HEK293 (cell line): Measurements from ENCODE around the gene QRICH2.
"Not testable (repeated sequence)": the region's sequence is repeated elsewhere in the genome, so short reads cannot be mapped to it uniquely, and the experiment has no call there.

ENCODE experiments used
- CTCF ChIA-PET: fragments of 350-600 bp; formaldehyde crosslinking; extraction: SDS; loops from one replicate; lab custom pipeline; 2021; ENCODE audit warnings: antibody characterized with exemption; lab: Yijun Ruan, JAX
- POLR2A ChIA-PET: fragments of 300-600 bp; formaldehyde crosslinking; extraction: SDS; loops from one replicate; lab custom pipeline; 2020; ENCODE audit warnings: antibody characterized with exemption, inconsistent platforms; lab: Yijun Ruan, JAX
- H3K27ac ChIP-seq: fragments of 200-500 bp; sonication (Bioruptor generic); 2 replicates; pipeline ENCODE4 v1.5.1; 2014; ENCODE audit warnings: low read depth, low read length, control low read depth, inconsistent platforms; ENCODE audit errors: extremely low read depth
- H3K36me3 ChIP-seq, 2 experiments: fragments of 200-500 bp in 1 of 2; sonication (Bioruptor generic) in 1 of 2; 1 replicate in 1 of 2; 2 replicates in 1 of 2; pipeline ENCODE4 v1.5.1; 2014 to 2017; ENCODE audit warnings: inconsistent platforms in 2 of 2, low read length in 2 of 2; ENCODE audit not compliant: control insufficient read depth in 2 of 2, insufficient read depth in 1 of 2
- H3K4me1 ChIP-seq: fragments of 200-500 bp; sonication (Bioruptor generic); 2 replicates; pipeline ENCODE4 v1.5.1; 2014; ENCODE audit warnings: mild to moderate bottlenecking, low read length, inconsistent platforms; ENCODE audit not compliant: control insufficient read depth, insufficient read depth
- H3K4me3 ChIP-seq: 2 replicates; pipeline ENCODE4 v1.5.1; 2011; ENCODE audit warnings: low read depth, mild to moderate bottlenecking, control low read depth, low read length, moderate library complexity
- H3K9me3 ChIP-seq: fragments of 200-500 bp; sonication (Bioruptor generic); 2 replicates; pipeline ENCODE4 v1.5.1; 2014; ENCODE audit warnings: low read depth, low read length, inconsistent platforms; ENCODE audit not compliant: control insufficient read depth, insufficient read depth
- GLI4 ChIP-seq: fragments of 450-650 bp; formaldehyde crosslinking; IDR thresholded peaks from 2 replicates; pipeline ENCODE4 v1.5.1; 2016; ENCODE audit warnings: missing biosample characterization, missing genetic modification characterization
- GLIS1 ChIP-seq: fragments of 450-650 bp; formaldehyde crosslinking; IDR thresholded peaks from 2 replicates; pipeline ENCODE4 v1.5.1; 2016; ENCODE audit warnings: missing biosample characterization, missing genetic modification characterization
- PATZ1 ChIP-seq: fragments of 450-650 bp; formaldehyde crosslinking; IDR thresholded peaks from 2 replicates; pipeline ENCODE4 v1.5.1; 2016; ENCODE audit warnings: missing biosample characterization, missing genetic modification characterization
- REST ChIP-seq: fragments of 450-650 bp; formaldehyde crosslinking; IDR thresholded peaks from 2 replicates; pipeline ENCODE4 v1.5.1; 2016; ENCODE audit warnings: missing biosample characterization, missing genetic modification characterization
- ZNF121 ChIP-seq: fragments of 450-650 bp; formaldehyde crosslinking; IDR thresholded peaks from 2 replicates; pipeline ENCODE4 v1.5.1; 2016; ENCODE audit warnings: missing biosample characterization, missing genetic modification characterization
- ZNF140 ChIP-seq: fragments of 450-650 bp; formaldehyde crosslinking; IDR thresholded peaks from 2 replicates; pipeline ENCODE4 v1.5.1; 2016; ENCODE audit warnings: missing biosample characterization, missing genetic modification characterization
- ZNF146 ChIP-seq: fragments of 450-650 bp; formaldehyde crosslinking; IDR thresholded peaks from 2 replicates; pipeline ENCODE4 v1.5.1; 2016; ENCODE audit warnings: missing biosample characterization, missing genetic modification characterization
- ZNF157 ChIP-seq: fragments of 450-650 bp; formaldehyde crosslinking; IDR thresholded peaks from 2 replicates; pipeline ENCODE4 v1.5.1; 2016; ENCODE audit warnings: missing biosample characterization, missing genetic modification characterization
- ZNF18 ChIP-seq: fragments of 450-650 bp; formaldehyde crosslinking; IDR thresholded peaks from 2 replicates; pipeline ENCODE4 v1.5.1; 2016; ENCODE audit warnings: missing biosample characterization, missing genetic modification characterization
- ZNF221 ChIP-seq: fragments of 450-650 bp; formaldehyde crosslinking; IDR thresholded peaks from 2 replicates; pipeline ENCODE4 v1.5.1; 2017; ENCODE audit warnings: missing biosample characterization, missing genetic modification characterization, borderline replicate concordance
- ZNF23 ChIP-seq: fragments of 450-650 bp; formaldehyde crosslinking; IDR thresholded peaks from 2 replicates; pipeline ENCODE4 v1.5.1; 2016; ENCODE audit warnings: missing biosample characterization, missing genetic modification characterization, borderline replicate concordance
- ZNF433 ChIP-seq: fragments of 450-650 bp; formaldehyde crosslinking; IDR thresholded peaks from 2 replicates; pipeline ENCODE4 v1.5.1; 2016; ENCODE audit warnings: missing biosample characterization, missing genetic modification characterization, low read depth
- ZNF449 ChIP-seq: fragments of 450-650 bp; formaldehyde crosslinking; IDR thresholded peaks from 2 replicates; pipeline ENCODE4 v1.5.1; 2017; ENCODE audit warnings: missing biosample characterization, mild to moderate bottlenecking, missing genetic modification characterization, moderate library complexity
- ZNF629 ChIP-seq: fragments of 450-650 bp; formaldehyde crosslinking; IDR thresholded peaks from 2 replicates; pipeline ENCODE4 v1.5.1; 2017; ENCODE audit warnings: missing biosample characterization, missing genetic modification characterization
- ZNF747 ChIP-seq: fragments of 450-650 bp; formaldehyde crosslinking; IDR thresholded peaks from 2 replicates; pipeline ENCODE4 v1.5.1; 2016; ENCODE audit warnings: missing biosample characterization, missing genetic modification characterization
- ZNF837 ChIP-seq: fragments of 450-650 bp; formaldehyde crosslinking; IDR thresholded peaks from 2 replicates; pipeline ENCODE4 v1.5.1; 2016; ENCODE audit warnings: missing biosample characterization, missing genetic modification characterization
- ZNF843 ChIP-seq: fragments of 450-650 bp; formaldehyde crosslinking; IDR thresholded peaks from 2 replicates; pipeline ENCODE4 v1.5.1; 2016; ENCODE audit warnings: missing biosample characterization, missing genetic modification characterization
- ZSCAN16 ChIP-seq: fragments of 450-650 bp; formaldehyde crosslinking; IDR thresholded peaks from 2 replicates; pipeline ENCODE4 v1.5.1; 2016; ENCODE audit warnings: missing biosample characterization, missing genetic modification characterization
- ZSCAN30 ChIP-seq: fragments of 450-650 bp; IDR thresholded peaks from 2 replicates; pipeline ENCODE4 v1.5.1; 2018; ENCODE audit warnings: missing biosample characterization, mild to moderate bottlenecking, missing genetic modification characterization, moderate library complexity

The QRICH2 gene

GRCh38 chr17:76233588-76234353 is 74.3 kb downstream of the QRICH2 start:
- Histone ChIP-seq H3K4me1 (no peaks in the 10 kb centered on the region), H3K36me3 (no peaks in the 10 kb centered on the region), H3K4me3 (no peak overlapping the region), H3K27ac (no peak overlapping the region), H3K9me3 (no peaks in the 10 kb centered on the region)
- POLR2A ChIA-PET = no interaction called here
- TF ChIP-seq ZNF146 (tag by site-specific recombination) (peak; percentile 72), ZNF157 (tag by site-specific recombination) (no peak), ZNF843 (tag by site-specific recombination) (no peak), ZNF221 (no peak), GLIS1 (tag by site-specific recombination) (peak; percentile 20; the same call in 1 of the 2 replicates), ZNF121 (tag by site-specific recombination) (peak; percentile 72)
- CTCF ChIA-PET = interaction anchor here (1.1 to 1.6 kb wide), 2 partner anchors 52 to 233 kb away, joined by 3 to 5 read pairs; partner anchors contain the start of gene AANAT

GRCh38 chr17:76232342-76232741 is 75.7 kb downstream of the QRICH2 start:
- ChIA-PET POLR2A (interaction anchor here (0.5 kb wide), 1 partner anchor 28 kb away, joined by 3 read pairs; no protein-coding TSS in a partner anchor), CTCF (interaction anchor here (0.9 to 1.4 kb wide), 4 partner anchors 49 to 291 kb away, joined by 3 to 4 read pairs (median 3); no protein-coding TSS in a partner anchor)
- no peak for TF ChIP-seq ZNF747 (tag by site-specific recombination)
- TF ChIP-seq ZSCAN16 (tag by site-specific recombination) = no peak
- no peak for TF ChIP-seq ZNF23 (tag by site-specific recombination)
- no peak for TF ChIP-seq ZNF449 (tag by site-specific recombination)
- no peak for TF ChIP-seq ZNF629 (tag by site-specific recombination)
- no peak for TF ChIP-seq ZSCAN30 (tag by site-specific recombination)
- no peak for TF ChIP-seq REST (tag by site-specific recombination)
- no peak for TF ChIP-seq PATZ1
- TF ChIP-seq ZNF837 (tag by site-specific recombination) = no peak
- TF ChIP-seq ZNF140 = no peak
- no peak for TF ChIP-seq GLI4 (tag by site-specific recombination)
- TF ChIP-seq ZNF433 (tag by site-specific recombination) = no peak
- TF ChIP-seq ZNF18 = no peak
- TF ChIP-seq, all 188 proteins: peak for 0
- H3K4me1 ChIP-seq = no peaks in the 10 kb centered on the region
- no peaks in the 10 kb centered on the region for H3K36me3 ChIP-seq
- H3K27ac ChIP-seq = no peak overlapping the region
- no peak overlapping the region for H3K4me3 ChIP-seq
- H3K9me3 ChIP-seq = no peaks in the 10 kb centered on the region

GRCh38 chr17:76226749-76227148 is 81.3 kb downstream of the QRICH2 start:
- POLR2A ChIA-PET, H3K4me3 ChIP-seq, H3K36me3 ChIP-seq, H3K27ac ChIP-seq, H3K9me3 ChIP-seq, H3K4me1 ChIP-seq: not testable (repeated sequence)
- CTCF ChIA-PET = interaction anchor here (0.6 kb wide), 1 partner anchor 85 kb away, joined by 4 read pairs; no protein-coding TSS in a partner anchor
